ENCODE data around the gene ITGA8.

Gene ITGA8

DNA sequence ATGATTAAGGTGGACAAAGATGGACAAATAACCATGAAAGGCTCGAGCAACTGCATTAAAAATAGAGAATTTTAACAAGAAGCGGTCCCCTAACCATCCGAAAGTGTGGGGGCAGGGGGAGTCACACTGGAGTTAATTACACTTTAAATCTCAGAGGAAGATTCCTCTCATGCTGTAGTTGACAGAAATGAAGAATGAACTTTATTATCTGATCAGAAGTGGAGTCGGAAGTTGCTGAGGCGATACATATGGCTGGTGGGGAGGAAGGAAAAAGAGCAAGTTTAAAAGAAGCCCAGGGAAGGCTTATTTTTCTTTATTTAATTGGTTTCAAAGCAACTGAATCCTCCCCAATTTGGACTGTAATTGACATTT lies 246.3 kb downstream of the ITGA8 start:
- peaks cover 30% of the 10 kb centered on the region for H3K27me3 Mint-ChIP-seq (ENCODE audit: low read depth)
- H3K27ac Mint-ChIP-seq = no peak overlapping the region
- H3K9me3 Mint-ChIP-seq = no peaks in the 10 kb centered on the region

DNA sequence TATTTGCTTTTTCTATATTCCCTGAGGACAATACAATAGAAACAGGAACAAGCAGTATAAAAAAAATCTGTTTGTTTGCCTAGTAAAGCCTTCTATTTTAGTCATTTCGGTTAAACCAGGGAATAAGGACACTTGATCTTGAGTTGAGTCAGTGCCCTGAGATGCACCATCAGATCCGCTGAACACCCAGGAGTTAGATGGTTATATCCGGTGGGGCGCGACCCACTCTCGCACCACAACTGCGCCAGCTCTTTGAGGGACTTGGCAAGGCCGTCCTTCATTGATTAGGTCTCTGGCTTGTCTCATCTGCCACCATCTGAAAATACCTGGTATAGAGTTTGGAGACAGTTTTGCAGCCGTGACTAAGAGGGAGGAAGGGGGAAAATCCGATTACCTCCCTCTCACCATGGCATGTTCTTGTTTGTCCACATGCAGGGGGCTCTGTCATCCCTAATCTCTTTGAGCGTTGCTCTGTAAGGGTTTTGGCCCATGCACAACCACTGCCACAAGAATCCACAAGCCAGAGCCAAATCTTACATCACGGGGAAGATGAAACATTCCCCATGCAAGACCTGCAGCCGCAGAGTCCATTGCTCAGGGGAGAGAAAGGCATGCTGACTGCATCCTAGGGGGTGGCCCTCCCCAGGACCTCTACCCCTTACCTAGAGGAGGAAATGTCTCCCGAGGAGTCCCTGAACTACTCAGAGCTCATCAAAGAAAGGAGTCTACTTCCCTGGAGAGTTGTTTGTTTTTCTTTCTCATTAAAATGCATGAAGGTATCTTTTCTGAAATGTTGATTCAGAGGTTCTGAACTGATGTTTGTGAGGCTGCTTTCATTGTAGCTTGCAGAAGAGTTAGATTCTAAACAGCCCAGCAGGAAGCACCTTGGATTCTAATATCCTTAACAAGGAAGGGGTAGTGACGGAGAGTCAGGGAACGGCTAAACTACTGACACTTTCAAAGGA lies 247.0 kb downstream of the ITGA8 start:
- Mint-ChIP-seq H3K27me3 (ENCODE audit: low read depth) (peaks cover 30% of the 10 kb centered on the region), H3K4me1 (ENCODE audit: low read depth) (no peaks in the 10 kb centered on the region), H3K9me3 (no peaks in the 10 kb centered on the region), H3K4me3 (no peak overlapping the region), H3K36me3 (ENCODE audit: low read depth) (no peaks in the 10 kb centered on the region), H3K27ac (no peak overlapping the region)
- DNase-seq (ENCODE audit: low spot score) = no peak

More for the DNA sequence above, 246.3 kb downstream of the ITGA8 start:
- Mint-ChIP-seq H3K36me3 (ENCODE audit: low read depth) (no peaks in the 10 kb centered on the region), H3K4me3 (no peak overlapping the region), H3K4me1 (ENCODE audit: low read depth) (no peaks in the 10 kb centered on the region)
- no peak for DNase-seq (ENCODE audit: low spot score)

DNA sequence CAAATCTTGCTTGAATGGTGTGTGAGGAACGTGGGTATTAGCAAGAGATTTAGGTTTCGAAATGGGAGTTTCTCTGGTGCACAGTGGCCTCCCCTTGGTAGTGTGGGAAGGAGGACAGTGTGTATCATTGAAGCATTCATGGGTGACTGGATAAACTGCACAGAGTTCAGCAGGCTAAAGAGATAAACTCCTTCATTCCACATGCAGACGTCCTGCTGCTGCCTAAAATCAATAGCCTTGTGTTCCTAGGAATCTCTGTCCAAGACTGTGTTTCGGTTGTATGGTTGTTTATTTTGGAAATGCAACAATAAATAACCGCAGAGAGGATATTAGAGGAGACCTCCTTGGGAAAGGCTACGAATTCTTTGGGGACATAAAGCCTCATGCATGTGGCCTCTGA lies 247.7 kb downstream of the ITGA8 start:
- Mint-ChIP-seq H3K27ac (no peak overlapping the region), H3K36me3 (ENCODE audit: low read depth) (no peaks in the 10 kb centered on the region), H3K4me3 (no peak overlapping the region), H3K4me1 (ENCODE audit: low read depth) (no peaks in the 10 kb centered on the region), H3K27me3 (ENCODE audit: low read depth) (peaks cover 25% of the 10 kb centered on the region), H3K9me3 (no peaks in the 10 kb centered on the region)
- no peak for DNase-seq (ENCODE audit: low spot score)

DNA sequence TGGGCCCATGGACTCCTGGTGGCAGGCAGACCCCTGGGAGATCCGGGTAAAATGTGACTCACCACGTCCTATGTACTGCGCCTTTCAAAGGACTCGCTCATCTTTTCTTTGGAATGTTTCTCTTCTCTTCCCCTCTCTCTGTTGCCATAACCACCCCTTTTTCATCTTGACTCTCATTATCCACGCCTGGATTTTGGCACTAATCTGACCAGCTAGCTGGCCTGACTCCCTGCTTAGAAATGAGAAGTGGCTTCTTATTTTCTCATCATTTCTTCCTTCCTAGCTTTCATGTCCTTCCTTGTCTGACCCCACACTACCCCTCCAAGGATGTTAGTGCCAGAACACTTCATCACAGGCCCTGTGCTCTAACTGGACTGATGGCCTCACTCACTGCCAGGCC lies 250.6 kb downstream of the ITGA8 start:
- no peaks in the 10 kb centered on the region for H3K4me1 Mint-ChIP-seq (ENCODE audit: low read depth)
- H3K4me3 Mint-ChIP-seq = no peak overlapping the region
- no peak for DNase-seq (ENCODE audit: low spot score)
- H3K27me3 Mint-ChIP-seq (ENCODE audit: low read depth) = peaks cover 22% of the 10 kb centered on the region
- H3K9me3 Mint-ChIP-seq = no peaks in the 10 kb centered on the region
- no peak overlapping the region for H3K27ac Mint-ChIP-seq
- no peaks in the 10 kb centered on the region for H3K36me3 Mint-ChIP-seq (ENCODE audit: low read depth)

DNA sequence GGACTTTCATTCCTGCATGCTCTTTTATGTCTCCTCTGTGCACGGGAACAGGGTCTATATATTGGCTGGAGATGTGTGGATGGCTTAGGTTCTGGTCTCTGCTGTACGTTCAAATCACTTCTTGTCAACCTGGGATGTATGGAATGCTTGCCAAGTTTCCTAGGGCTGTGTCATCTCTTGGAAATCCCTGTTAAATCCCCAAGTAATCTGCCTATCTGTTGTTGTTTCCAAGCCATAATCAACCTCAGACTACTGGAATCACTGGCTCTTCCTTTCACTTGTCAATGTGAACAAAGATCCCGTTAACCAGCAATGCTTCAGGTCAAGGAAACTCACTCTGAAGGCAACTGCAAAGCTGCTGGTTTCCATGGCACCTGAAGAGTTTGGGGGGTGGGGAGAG lies 255.3 kb downstream of the ITGA8 start:
- DNase-seq (ENCODE audit: low spot score) = no peak

More for the DNA sequence above, 255.3 kb downstream of the ITGA8 start:
- H3K27ac Mint-ChIP-seq = no peak overlapping the region
- H3K27me3 Mint-ChIP-seq (ENCODE audit: low read depth) = peaks cover 25% of the 10 kb centered on the region
- H3K4me1 Mint-ChIP-seq (ENCODE audit: low read depth) = no peaks in the 10 kb centered on the region
- H3K9me3 Mint-ChIP-seq = peaks cover 6% of the 10 kb centered on the region
- no peaks in the 10 kb centered on the region for H3K36me3 Mint-ChIP-seq (ENCODE audit: low read depth)
- no peak overlapping the region for H3K4me3 Mint-ChIP-seq
